ENCODE measurements around the gene ACTR6. TPM values are rescaled to one million over a fixed set of nuclear protein-coding genes. Genes with fewer than 3 reads are reported as not detected.
"Not testable (repeated sequence)": the region's sequence is repeated elsewhere in the genome, so short reads cannot be mapped to it uniquely, and the experiment has no call there.

The ACTR6 gene
- total RNA-seq, 1 donor from 2014 or later, result 36.0 TPM

- H3K36me3 Mint-ChIP-seq (ENCODE audit: unreplicated experiment), result peaks cover 5% of the 10 kb centered on the region
- H3K27me3 Mint-ChIP-seq (ENCODE audit: unreplicated experiment), result peaks cover 5% of the 10 kb centered on the region
- no peak overlapping the region for H3K4me3 Mint-ChIP-seq (ENCODE audit: unreplicated experiment)
- H3K9me3 Mint-ChIP-seq (ENCODE audit: unreplicated experiment), result peaks cover 3% of the 10 kb centered on the region
- no peak for DNase-seq
- H3K4me1 Mint-ChIP-seq (ENCODE audit: low read depth, unreplicated experiment), result peaks cover 1% of the 10 kb centered on the region
- TF ChIP-seq CTCF (IDR thresholded peaks at IDR 0.05; ENCODE audit: partially characterized antibody, unreplicated experiment), result no peak
- H3K27ac Mint-ChIP-seq (ENCODE audit: unreplicated experiment), result no peak overlapping the region
Measured at GRCh38 chr12:100169345-100169744, 31.3 kb upstream of the ACTR6 start.

GRCh38 chr12:100170313-100170858 is 30.2 kb upstream of the ACTR6 start:
- H3K4me1 Mint-ChIP-seq (ENCODE audit: low read depth, unreplicated experiment), result peaks cover 1% of the 10 kb centered on the region
- H3K27me3 Mint-ChIP-seq (ENCODE audit: unreplicated experiment), result peaks cover 4% of the 10 kb centered on the region
- H3K36me3 Mint-ChIP-seq (ENCODE audit: unreplicated experiment), result peaks cover 2% of the 10 kb centered on the region
- no peak for DNase-seq
- H3K27ac Mint-ChIP-seq (ENCODE audit: unreplicated experiment), result no peak overlapping the region
- no peak for TF ChIP-seq CTCF (IDR thresholded peaks at IDR 0.05; ENCODE audit: partially characterized antibody, unreplicated experiment)
- H3K4me3 Mint-ChIP-seq (ENCODE audit: unreplicated experiment), result no peak overlapping the region
- H3K9me3 Mint-ChIP-seq (ENCODE audit: unreplicated experiment), result peaks cover 3% of the 10 kb centered on the region

GRCh38 chr12:100171248-100171647 is 29.4 kb upstream of the ACTR6 start:
- Mint-ChIP-seq H3K27ac (ENCODE audit: unreplicated experiment) (no peak overlapping the region), H3K4me3 (ENCODE audit: unreplicated experiment) (no peak overlapping the region)

GRCh38 chr12:100173111-100173510 is 27.5 kb upstream of the ACTR6 start:
- H3K27ac Mint-ChIP-seq (ENCODE audit: unreplicated experiment), result no peak overlapping the region
- peaks cover 1% of the 10 kb centered on the region for H3K4me1 Mint-ChIP-seq (ENCODE audit: low read depth, unreplicated experiment)
- no peaks in the 10 kb centered on the region for H3K36me3 Mint-ChIP-seq (ENCODE audit: unreplicated experiment)
- no peak for DNase-seq
- no peaks in the 10 kb centered on the region for H3K27me3 Mint-ChIP-seq (ENCODE audit: unreplicated experiment)
- H3K4me3 Mint-ChIP-seq (ENCODE audit: unreplicated experiment), result no peak overlapping the region
- no peak for TF ChIP-seq CTCF (IDR thresholded peaks at IDR 0.05; ENCODE audit: partially characterized antibody, unreplicated experiment)
- no peaks in the 10 kb centered on the region for H3K9me3 Mint-ChIP-seq (ENCODE audit: unreplicated experiment)

More at GRCh38 chr12:100171248-100171647, 29.4 kb upstream of the ACTR6 start:
- TF ChIP-seq CTCF (IDR thresholded peaks at IDR 0.05; ENCODE audit: partially characterized antibody, unreplicated experiment), result no peak
- Mint-ChIP-seq H3K9me3 (ENCODE audit: unreplicated experiment) (peaks cover 3% of the 10 kb centered on the region), H3K36me3 (ENCODE audit: unreplicated experiment) (no peaks in the 10 kb centered on the region), H3K27me3 (ENCODE audit: unreplicated experiment) (peaks cover 4% of the 10 kb centered on the region), H3K4me1 (ENCODE audit: low read depth, unreplicated experiment) (peaks cover 1% of the 10 kb centered on the region)
- DNase-seq, result no peak

- no peak overlapping the region for H3K4me3 Mint-ChIP-seq (ENCODE audit: unreplicated experiment)
- no peak for TF ChIP-seq CTCF (IDR thresholded peaks at IDR 0.05; ENCODE audit: partially characterized antibody, unreplicated experiment)
- no peaks in the 10 kb centered on the region for H3K9me3 Mint-ChIP-seq (ENCODE audit: unreplicated experiment)
- no peak for DNase-seq
- no peaks in the 10 kb centered on the region for H3K36me3 Mint-ChIP-seq (ENCODE audit: unreplicated experiment)
- H3K27me3 Mint-ChIP-seq (ENCODE audit: unreplicated experiment), result no peaks in the 10 kb centered on the region
- H3K4me1 Mint-ChIP-seq (ENCODE audit: low read depth, unreplicated experiment), result peaks cover 1% of the 10 kb centered on the region
- no peak overlapping the region for H3K27ac Mint-ChIP-seq (ENCODE audit: unreplicated experiment)
Measured at GRCh38 chr12:100174495-100174894, 26.1 kb upstream of the ACTR6 start.

- H3K27me3 Mint-ChIP-seq (ENCODE audit: unreplicated experiment); DNase-seq; H3K4me1 Mint-ChIP-seq (ENCODE audit: low read depth, unreplicated experiment); H3K4me3 Mint-ChIP-seq (ENCODE audit: unreplicated experiment); H3K27ac Mint-ChIP-seq (ENCODE audit: unreplicated experiment); H3K9me3 Mint-ChIP-seq (ENCODE audit: unreplicated experiment); H3K36me3 Mint-ChIP-seq (ENCODE audit: unreplicated experiment): not testable (repeated sequence)
Measured at GRCh38 chr12:100176493-100176892, 24.1 kb upstream of the ACTR6 start.

Measured in glutamatergic neuron (in vitro differentiated cells).